HCT116 (cell line): ENCODE results near the gene RALB.

Experiments
- EZH2 ChIP-seq: fragments of 200-600 bp; sonication (generic); IDR thresholded peaks from 2 replicates; pipeline ENCODE4 v1.6.1; 2017; ENCODE audit warnings: antibody characterized with exemption, mixed run types
- POLR2AphosphoS5 ChIP-seq: IDR thresholded peaks from 2 replicates; pipeline ENCODE4 v1.6.1; 2011; ENCODE audit warnings: mild to moderate bottlenecking, low read depth, low read length, moderate library complexity

- TF ChIP-seq EZH2 (no peak), POLR2AphosphoS5 (no peak)
These were observed 35.3 kb downstream of the RALB start for GRCh38 chr2:120288016-120288373.
